Fibroblast of villous mesenchyme (primary cell): Measurements from ENCODE around the gene AIDA. TPM values are rescaled to one million over a fixed set of nuclear protein-coding genes. Genes with fewer than 3 reads are reported as not detected.
"Not testable (repeated sequence)": the region's sequence is repeated elsewhere in the genome, so short reads cannot be mapped to it uniquely, and the experiment has no call there.

Source experiments
- DNase-seq: peaks from one replicate; pipeline ENCODE4 v3.0.0-alpha.2; 2010; ENCODE audit warnings: low read depth
- H3K4me3 ChIP-seq: 2 replicates; pipeline ENCODE4 v1.5.1; 2011; ENCODE audit warnings: low read depth, mild to moderate bottlenecking, low read length
- total RNA-seq: library from RNA; depleted of rRNA; stranded (reverse); fragments of >200 nt; gene quantifications from 2 replicates; pipeline ENCODE4 v1.2.3, GENCODE V29; 2012
- TF ChIP-seq, protein P1 (sequence below): IDR thresholded peaks from 2 replicates; pipeline ENCODE4 v1.5.1; 2012; ENCODE audit warnings: low read depth, mild to moderate bottlenecking, low read length; ENCODE audit not compliant: insufficient read depth

Gene AIDA
- total RNA-seq, 1 donor = 48.4 TPM

DNA sequence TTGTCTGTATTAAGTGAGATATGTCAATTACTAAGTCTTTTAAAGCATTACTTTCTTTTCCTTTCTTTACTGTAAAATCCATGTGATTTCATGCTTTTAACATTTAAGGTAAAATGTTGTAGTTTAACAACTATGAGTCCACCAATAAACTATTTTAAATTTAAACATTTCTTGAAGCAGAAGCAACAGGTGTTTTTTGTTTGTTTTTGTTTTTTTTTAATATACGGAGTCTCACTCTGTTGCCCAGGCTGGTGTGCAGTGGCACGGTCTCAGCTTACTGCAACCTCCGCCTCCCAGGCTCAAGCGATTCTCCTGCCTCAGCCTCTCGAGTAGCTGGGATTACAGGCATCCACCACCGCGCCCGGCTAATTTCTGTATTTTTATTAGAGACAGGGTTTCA, 15.6 kb downstream of the AIDA start:
- TF ChIP-seq, protein P1, sequence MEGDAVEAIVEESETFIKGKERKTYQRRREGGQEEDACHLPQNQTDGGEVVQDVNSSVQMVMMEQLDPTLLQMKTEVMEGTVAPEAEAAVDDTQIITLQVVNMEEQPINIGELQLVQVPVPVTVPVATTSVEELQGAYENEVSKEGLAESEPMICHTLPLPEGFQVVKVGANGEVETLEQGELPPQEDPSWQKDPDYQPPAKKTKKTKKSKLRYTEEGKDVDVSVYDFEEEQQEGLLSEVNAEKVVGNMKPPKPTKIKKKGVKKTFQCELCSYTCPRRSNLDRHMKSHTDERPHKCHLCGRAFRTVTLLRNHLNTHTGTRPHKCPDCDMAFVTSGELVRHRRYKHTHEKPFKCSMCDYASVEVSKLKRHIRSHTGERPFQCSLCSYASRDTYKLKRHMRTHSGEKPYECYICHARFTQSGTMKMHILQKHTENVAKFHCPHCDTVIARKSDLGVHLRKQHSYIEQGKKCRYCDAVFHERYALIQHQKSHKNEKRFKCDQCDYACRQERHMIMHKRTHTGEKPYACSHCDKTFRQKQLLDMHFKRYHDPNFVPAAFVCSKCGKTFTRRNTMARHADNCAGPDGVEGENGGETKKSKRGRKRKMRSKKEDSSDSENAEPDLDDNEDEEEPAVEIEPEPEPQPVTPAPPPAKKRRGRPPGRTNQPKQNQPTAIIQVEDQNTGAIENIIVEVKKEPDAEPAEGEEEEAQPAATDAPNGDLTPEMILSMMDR = no peak
- no peak overlapping the region for H3K4me3 ChIP-seq
- no peak for DNase-seq

DNA sequence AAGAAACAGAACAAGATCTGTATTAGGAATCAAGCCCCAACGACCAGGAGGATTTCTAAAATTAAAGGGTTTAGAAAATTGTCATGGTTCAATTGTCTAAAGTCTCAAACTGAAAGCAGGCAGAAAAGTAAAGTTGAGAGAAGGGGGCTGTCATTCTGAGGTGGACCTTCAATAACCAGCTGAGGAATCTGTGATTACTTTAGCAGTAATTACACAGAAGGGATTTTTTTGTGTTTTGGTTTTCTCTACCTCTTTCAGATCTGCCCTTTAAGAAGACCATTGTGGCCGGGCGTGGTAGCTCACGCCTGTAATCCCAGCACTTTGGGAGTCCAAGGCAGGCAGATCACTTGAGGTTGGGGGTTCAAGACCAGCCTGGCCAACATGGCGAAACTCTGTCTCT, 17.4 kb downstream of the AIDA start:
- DNase-seq = no peak
- TF ChIP-seq, protein P1 = no peak
- H3K4me3 ChIP-seq = no peak overlapping the region

DNA sequence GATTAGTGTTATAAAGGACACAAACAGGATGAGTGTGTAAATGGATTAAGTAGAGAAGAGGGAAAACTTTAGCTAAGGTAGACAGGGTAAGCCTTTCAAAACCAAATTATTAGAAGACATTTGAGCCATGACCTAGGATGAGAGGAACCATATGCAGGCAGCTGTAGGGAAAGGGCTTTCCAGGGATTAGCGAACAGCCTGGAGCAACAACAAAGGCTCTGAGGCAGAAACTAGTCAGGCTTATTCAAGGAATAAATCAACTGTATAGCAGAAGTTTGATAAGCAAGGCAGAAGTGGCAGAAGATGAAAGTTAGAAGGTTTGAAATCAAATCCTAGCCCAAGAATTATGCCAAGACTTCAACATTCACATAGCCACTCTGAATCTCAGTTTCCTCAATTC, 21.3 kb downstream of the AIDA start:
- H3K4me3 ChIP-seq = no peak overlapping the region
- peak; percentile 18 for DNase-seq
- TF ChIP-seq, protein P1 = no peak

DNA sequence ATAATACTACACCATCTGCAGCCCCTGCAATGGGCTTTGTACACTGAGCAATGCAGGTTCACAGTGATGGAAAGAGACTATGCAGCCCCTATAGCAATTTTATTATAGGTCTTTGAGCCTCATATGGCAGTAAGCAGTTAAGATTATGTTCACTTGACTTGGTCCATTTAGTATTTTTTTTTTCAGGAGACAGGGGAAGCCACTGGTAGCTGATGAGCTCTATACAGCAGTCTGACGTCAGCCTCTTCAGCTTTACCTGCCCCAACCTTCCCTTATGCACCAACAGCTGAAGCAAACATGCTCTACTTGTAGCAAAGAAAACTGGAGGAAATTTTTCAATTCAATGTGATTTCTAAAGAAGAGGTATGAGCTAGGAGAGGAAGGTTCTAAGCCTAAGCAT, 32.2 kb downstream of the AIDA start:
- TF ChIP-seq, protein P1 = no peak
- no peak overlapping the region for H3K4me3 ChIP-seq
- no peak for DNase-seq

DNA sequence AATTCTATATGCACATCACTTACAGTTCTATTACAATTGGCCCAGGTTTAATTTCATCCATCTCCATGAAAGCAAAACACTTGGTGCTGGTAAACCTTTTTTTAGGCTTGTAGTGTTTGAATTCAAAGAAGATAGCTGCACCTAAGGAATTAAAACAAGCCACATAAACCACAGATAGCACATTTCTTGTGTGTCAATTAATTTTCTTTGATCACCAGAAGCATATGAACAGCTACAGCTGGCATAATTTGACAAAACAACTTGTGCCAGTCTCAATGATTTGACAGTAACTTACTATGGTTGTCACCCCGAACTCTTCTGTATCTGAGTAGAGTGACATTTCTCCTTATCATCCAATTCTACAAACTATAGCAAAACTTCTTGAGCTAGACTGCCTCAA, 42.2 kb downstream of the AIDA start:
- H3K4me3 ChIP-seq = no peak overlapping the region
- DNase-seq = no peak
- TF ChIP-seq, protein P1 = no peak

DNA sequence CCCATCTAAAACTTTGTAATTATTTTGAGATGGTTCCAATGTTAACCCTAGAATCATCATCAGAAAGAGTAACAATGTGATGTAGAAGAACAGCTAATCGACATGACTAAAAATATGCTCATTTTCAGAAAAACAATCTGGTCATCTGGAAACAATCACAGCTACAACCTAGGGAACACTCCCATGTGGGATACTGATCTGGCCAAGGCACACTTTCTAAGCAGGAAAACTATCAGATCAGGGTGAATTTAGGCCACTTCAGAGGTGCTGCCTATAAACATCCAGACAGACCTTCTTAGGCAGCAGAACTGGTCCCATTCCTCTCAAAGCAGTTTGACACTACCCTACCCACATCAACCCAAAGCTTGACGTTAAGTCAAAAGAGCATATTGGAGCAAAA, 43.2 kb downstream of the AIDA start:
- not testable (repeated sequence) for DNase-seq, H3K4me3 ChIP-seq

DNA sequence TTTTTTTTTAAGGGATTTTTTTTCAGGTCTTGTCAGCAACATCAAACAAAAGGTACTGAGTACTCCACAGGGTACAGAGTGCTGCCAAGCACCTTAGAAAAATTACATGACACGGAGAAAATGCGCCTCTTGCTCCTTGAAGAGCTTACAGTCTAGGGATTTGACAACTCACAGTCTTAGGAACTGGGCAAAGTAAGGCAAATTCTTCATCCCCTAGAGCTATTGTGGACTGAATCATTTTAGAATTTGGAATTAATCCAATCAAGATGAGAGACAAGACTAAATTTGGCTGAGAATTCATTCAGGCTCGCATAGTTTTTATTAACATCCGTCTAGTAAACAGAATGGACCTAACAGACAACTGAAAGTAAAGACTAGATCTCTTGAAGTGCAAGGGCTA, 44.1 kb downstream of the AIDA start:
- not testable (repeated sequence) for DNase-seq

DNA sequence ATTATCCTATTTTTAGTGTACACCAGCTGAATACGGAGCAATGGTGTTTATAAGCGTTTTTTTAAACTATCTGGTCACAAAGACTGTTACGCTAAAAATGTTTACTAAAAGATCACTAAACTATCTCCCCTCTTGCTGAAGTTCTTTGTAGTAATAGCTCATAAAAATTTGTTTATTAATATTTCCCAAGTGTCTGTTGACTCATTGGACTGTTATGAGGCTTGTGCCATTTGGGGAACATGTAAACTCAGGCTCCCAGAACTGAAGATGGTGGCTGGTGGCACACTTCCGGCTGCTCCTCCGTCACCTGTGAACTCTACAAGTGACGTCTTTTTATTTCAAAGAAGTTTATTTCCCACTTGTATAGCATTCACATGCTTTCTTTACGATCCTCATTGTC, 46.3 kb downstream of the AIDA start:
- TF ChIP-seq, protein P1 = no peak
- peak; percentile 89 for DNase-seq
- H3K4me3 ChIP-seq = no peak overlapping the region

More for the DNA sequence above, 44.1 kb downstream of the AIDA start:
- not testable (repeated sequence) for H3K4me3 ChIP-seq
